IMR-90 (cell line): ENCODE results near the gene CD7.

Source experiments
- FOS ChIP-seq: fragments of 150-350 bp; IDR thresholded peaks from 2 replicates; pipeline ENCODE4 v1.6.1; 2016; ENCODE audit warnings: low read depth, low read length
- MAFK ChIP-seq: IDR thresholded peaks from 2 replicates; pipeline ENCODE4 v1.6.1; 2012; ENCODE audit warnings: low read depth, low read length, improper control_type of control experiment
- POLR2A ChIP-seq: IDR thresholded peaks from 2 replicates; pipeline ENCODE4 v1.6.1; 2012; ENCODE audit warnings: mild to moderate bottlenecking, low read depth, low read length
- RAD21 ChIP-seq: IDR thresholded peaks from 2 replicates; pipeline ENCODE4 v1.6.1; 2012; ENCODE audit warnings: low read length, improper control_type of control experiment
- TF ChIP-seq, protein P1 (sequence below): conservative IDR thresholded peaks from 2 replicates; pipeline ENCODE4 v1.5.1; 2012; ENCODE audit warnings: mild to moderate bottlenecking, low read depth, low read length, improper control_type of control experiment
- TF ChIP-seq, protein P2 (sequence below): fragments of 150-350 bp; IDR thresholded peaks from 2 replicates; pipeline ENCODE4 v1.6.1; 2016; ENCODE audit warnings: low read depth, mild to moderate bottlenecking, low read length, moderate library complexity, borderline replicate concordance

DNA sequence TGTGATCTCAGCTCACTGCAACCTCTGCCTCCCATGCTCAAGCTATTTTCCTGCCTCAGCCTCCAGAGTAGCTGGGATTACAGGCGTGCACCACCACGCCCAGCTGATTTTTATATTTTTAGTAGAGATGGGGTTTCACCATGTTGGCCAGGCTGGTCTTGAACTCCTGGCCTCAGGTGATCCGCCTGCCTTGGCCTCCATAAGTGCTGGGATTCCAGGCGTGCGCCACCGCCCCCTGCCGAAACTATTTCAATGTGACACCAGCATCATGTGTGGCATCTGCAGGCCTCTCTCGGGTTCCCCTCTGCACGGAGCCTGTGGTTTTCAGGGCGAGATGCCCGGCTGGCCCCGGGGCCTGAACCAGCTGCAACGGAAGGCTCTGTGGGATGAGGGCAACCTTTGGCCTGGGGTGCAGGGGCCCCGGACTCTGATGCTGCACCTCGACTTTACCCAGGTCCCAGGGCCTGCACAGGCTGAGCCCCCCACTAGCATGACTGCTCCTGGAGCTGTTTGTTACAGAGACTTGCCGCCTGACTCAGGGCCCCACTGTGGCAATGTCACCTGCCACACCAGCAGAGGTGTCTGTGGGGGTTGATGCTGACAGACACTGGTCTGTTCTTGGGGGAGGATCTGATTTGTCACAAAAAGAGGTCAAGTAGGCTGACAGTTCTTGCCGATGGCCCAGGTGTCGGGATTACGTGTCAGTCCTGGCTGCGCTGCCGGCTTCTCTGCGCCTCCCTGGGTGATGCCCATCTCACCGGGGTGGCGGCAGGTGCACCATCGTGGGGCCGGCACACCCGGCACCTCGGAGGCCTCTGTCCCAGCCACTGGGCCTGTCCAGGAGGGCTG lies 33.0 kb upstream of the CD7 start:
- TF ChIP-seq, protein P1, sequence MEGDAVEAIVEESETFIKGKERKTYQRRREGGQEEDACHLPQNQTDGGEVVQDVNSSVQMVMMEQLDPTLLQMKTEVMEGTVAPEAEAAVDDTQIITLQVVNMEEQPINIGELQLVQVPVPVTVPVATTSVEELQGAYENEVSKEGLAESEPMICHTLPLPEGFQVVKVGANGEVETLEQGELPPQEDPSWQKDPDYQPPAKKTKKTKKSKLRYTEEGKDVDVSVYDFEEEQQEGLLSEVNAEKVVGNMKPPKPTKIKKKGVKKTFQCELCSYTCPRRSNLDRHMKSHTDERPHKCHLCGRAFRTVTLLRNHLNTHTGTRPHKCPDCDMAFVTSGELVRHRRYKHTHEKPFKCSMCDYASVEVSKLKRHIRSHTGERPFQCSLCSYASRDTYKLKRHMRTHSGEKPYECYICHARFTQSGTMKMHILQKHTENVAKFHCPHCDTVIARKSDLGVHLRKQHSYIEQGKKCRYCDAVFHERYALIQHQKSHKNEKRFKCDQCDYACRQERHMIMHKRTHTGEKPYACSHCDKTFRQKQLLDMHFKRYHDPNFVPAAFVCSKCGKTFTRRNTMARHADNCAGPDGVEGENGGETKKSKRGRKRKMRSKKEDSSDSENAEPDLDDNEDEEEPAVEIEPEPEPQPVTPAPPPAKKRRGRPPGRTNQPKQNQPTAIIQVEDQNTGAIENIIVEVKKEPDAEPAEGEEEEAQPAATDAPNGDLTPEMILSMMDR = no peak
- TF ChIP-seq RAD21 (no peak), FOS (no peak), POLR2A (no peak), MAFK (no peak)
- TF ChIP-seq, protein P2, sequence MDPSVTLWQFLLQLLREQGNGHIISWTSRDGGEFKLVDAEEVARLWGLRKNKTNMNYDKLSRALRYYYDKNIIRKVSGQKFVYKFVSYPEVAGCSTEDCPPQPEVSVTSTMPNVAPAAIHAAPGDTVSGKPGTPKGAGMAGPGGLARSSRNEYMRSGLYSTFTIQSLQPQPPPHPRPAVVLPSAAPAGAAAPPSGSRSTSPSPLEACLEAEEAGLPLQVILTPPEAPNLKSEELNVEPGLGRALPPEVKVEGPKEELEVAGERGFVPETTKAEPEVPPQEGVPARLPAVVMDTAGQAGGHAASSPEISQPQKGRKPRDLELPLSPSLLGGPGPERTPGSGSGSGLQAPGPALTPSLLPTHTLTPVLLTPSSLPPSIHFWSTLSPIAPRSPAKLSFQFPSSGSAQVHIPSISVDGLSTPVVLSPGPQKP = no peak
